CD4-positive, alpha-beta memory T cell (primary cell): ENCODE measurements around the gene BHLHE23. TPM values are rescaled to one million over a fixed set of nuclear protein-coding genes. Genes with fewer than 3 reads are reported as not detected.

ENCODE experiments used
- CTCF ChIA-PET: fragments of 350-600 bp; sonication (Branson Sonifier 250); formaldehyde crosslinking; loops from one replicate; lab custom pipeline; 2021; ENCODE audit warnings: inconsistent platforms; ENCODE audit not compliant: partially characterized antibody; lab: Charles Lee
- POLR2A ChIA-PET: fragments of 350-600 bp; sonication (Branson Sonifier 250); formaldehyde crosslinking; loops from one replicate; lab custom pipeline; 2021; ENCODE audit not compliant: partially characterized antibody; lab: Charles Lee
- DNase-seq, 5 donors: peaks; one replicate each; pipeline versions ENCODE4 v3.0.0 to v3.0.0-alpha.2; 2020 to 2022; ENCODE audit warnings: mixed read lengths in 1 of 5
- H3K27ac ChIP-seq: one replicate; pipeline ENCODE4 v1.7.0; 2013; ENCODE audit warnings: low read depth, low read length
- H3K27me3 ChIP-seq: 2 replicates; pipeline ENCODE4 v1.7.0; 2013; ENCODE audit warnings: mild to moderate bottlenecking, low read length, moderate library complexity; ENCODE audit not compliant: insufficient read depth
- H3K36me3 ChIP-seq: 2 replicates; pipeline ENCODE4 v1.7.0; 2013; ENCODE audit warnings: mild to moderate bottlenecking, low read length, moderate library complexity; ENCODE audit not compliant: insufficient read depth
- H3K4me1 ChIP-seq: 2 replicates; pipeline ENCODE4 v1.7.0; 2013; ENCODE audit warnings: mild to moderate bottlenecking, low read length, moderate library complexity; ENCODE audit not compliant: insufficient read depth
- H3K4me3 ChIP-seq, 2 donors: one replicate each; pipeline ENCODE4 v1.7.0; 2013; ENCODE audit warnings: low read length in 2 of 2, mild to moderate bottlenecking in 1 of 2
- H3K9me3 ChIP-seq, 2 donors: one replicate each; pipeline ENCODE4 v1.7.0; 2013; ENCODE audit warnings: low read length in 2 of 2, control low read depth in 1 of 2; ENCODE audit not compliant: control insufficient read depth in 1 of 2
- H3K27ac Mint-ChIP-seq, 7 donors: one replicate each; pipeline ENCODE4 v1.8.0; 2020 to 2021; ENCODE audit warnings: mixed read lengths in 7 of 7, mild to moderate bottlenecking in 6 of 7, inconsistent platforms in 3 of 7, moderate library complexity in 3 of 7
- H3K27me3 Mint-ChIP-seq, 2 donors: one replicate each; pipeline ENCODE4 v1.8.0; 2020 to 2021; ENCODE audit warnings: mixed read lengths in 2 of 2
- H3K36me3 Mint-ChIP-seq, 2 donors: one replicate each; pipeline ENCODE4 v1.8.0; 2020 to 2021; ENCODE audit warnings: mixed read lengths in 2 of 2, inconsistent platforms in 1 of 2, mild to moderate bottlenecking in 1 of 2
- H3K4me1 Mint-ChIP-seq, 4 donors: one replicate each; pipeline ENCODE4 v1.8.0; 2020 to 2021; ENCODE audit warnings: mixed read lengths in 4 of 4, mild to moderate bottlenecking in 1 of 4
- H3K4me3 Mint-ChIP-seq, 8 donors: one replicate each; pipeline ENCODE4 v1.8.0; 2020 to 2021; ENCODE audit warnings: mixed read lengths in 8 of 8, mild to moderate bottlenecking in 7 of 8, moderate library complexity in 6 of 8, inconsistent platforms in 3 of 8
- H3K9me3 Mint-ChIP-seq, 8 donors: one replicate each; pipeline ENCODE4 v1.8.0; 2020 to 2021; ENCODE audit warnings: mixed read lengths in 8 of 8, mild to moderate bottlenecking in 5 of 8, inconsistent platforms in 3 of 8, moderate library complexity in 1 of 8
- intact Hi-C: fragments of 100-400 bp; cut with micrococcal nuclease; formaldehyde crosslinking; loops from one replicate; pipeline ENCODE4 v1.15.1; 2023
- polyA plus RNA-seq, 2 donors: library from polyadenylated mRNA; unstranded; fragments of 300-500 nt; fragmentation: Illumina TruSeq; gene quantifications; one replicate each; pipeline ENCODE4 v1.2.3, GENCODE V29; 2021
- total RNA-seq, 2 experiments: library from RNA; stranded (reverse); gene quantifications; one replicate each; pipeline ENCODE4 v1.2.3, GENCODE V29; 2021

The BHLHE23 gene
- total and polyA plus RNA-seq, 4 experiments from 2014 or later: not detected

GRCh38 chr20:63047267-63047666 lies 40.5 kb upstream of the BHLHE23 start:
- Histone ChIP-seq H3K4me1 (no peaks in the 10 kb centered on the region), H3K4me3 (no peak overlapping the region), H3K27me3 (no peaks in the 10 kb centered on the region), H3K9me3 (no peaks in the 10 kb centered on the region), H3K27ac (no peak overlapping the region), H3K36me3 (no peaks in the 10 kb centered on the region)
- no peak for DNase-seq
- intact Hi-C loops: no loop called here
- peaks cover 0 to 3% (median 0%) of the 10 kb centered on the region in 8 donors for H3K9me3 Mint-ChIP-seq
- H3K27me3 Mint-ChIP-seq: peaks cover 8 to 11% of the 10 kb centered on the region in 2 donors
- ChIA-PET CTCF (no interaction called here), POLR2A (no interaction called here)
- H3K36me3 Mint-ChIP-seq: no peaks in the 10 kb centered on the region
- H3K4me1 Mint-ChIP-seq: no peaks in the 10 kb centered on the region
- H3K27ac Mint-ChIP-seq: no peak overlapping the region
- H3K4me3 Mint-ChIP-seq: no peak overlapping the region

GRCh38 chr20:63046841-63047240 lies 40.1 kb upstream of the BHLHE23 start:
- Histone ChIP-seq H3K27me3 (no peaks in the 10 kb centered on the region), H3K4me3 (no peak overlapping the region), H3K9me3 (no peaks in the 10 kb centered on the region), H3K36me3 (no peaks in the 10 kb centered on the region), H3K27ac (no peak overlapping the region), H3K4me1 (no peaks in the 10 kb centered on the region)
- intact Hi-C loops: no loop called here
- ChIA-PET POLR2A (no interaction called here), CTCF (no interaction called here)
- Mint-ChIP-seq H3K27me3 (peaks cover 11 to 12% of the 10 kb centered on the region in 2 donors), H3K4me1 (no peaks in the 10 kb centered on the region), H3K4me3 (no peak overlapping the region), H3K27ac (no peak overlapping the region), H3K36me3 (no peaks in the 10 kb centered on the region), H3K9me3 (peaks cover 0 to 3% (median 0%) of the 10 kb centered on the region in 8 donors)
- DNase-seq: no peak

- Mint-ChIP-seq H3K4me3 (no peak overlapping the region), H3K4me1 (no peaks in the 10 kb centered on the region), H3K27me3 (peaks cover 15 to 16% of the 10 kb centered on the region in 2 donors), H3K36me3 (no peaks in the 10 kb centered on the region), H3K27ac (no peak overlapping the region), H3K9me3 (peaks cover 0 to 3% (median 0%) of the 10 kb centered on the region in 8 donors)
- Histone ChIP-seq H3K9me3 (no peaks in the 10 kb centered on the region), H3K27me3 (no peaks in the 10 kb centered on the region), H3K27ac (no peak overlapping the region), H3K36me3 (no peaks in the 10 kb centered on the region), H3K4me1 (no peaks in the 10 kb centered on the region), H3K4me3 (no peak overlapping the region)
- CTCF ChIA-PET: no interaction called here
- POLR2A ChIA-PET: no interaction called here
- intact Hi-C loops: no loop called here
- no peak for DNase-seq
Observed at GRCh38 chr20:63045991-63046390, 39.2 kb upstream of the BHLHE23 start.

GRCh38 chr20:63045401-63045800 lies 38.6 kb upstream of the BHLHE23 start:
- Histone ChIP-seq H3K4me3 (no peak overlapping the region), H3K9me3 (no peaks in the 10 kb centered on the region), H3K36me3 (no peaks in the 10 kb centered on the region), H3K4me1 (no peaks in the 10 kb centered on the region), H3K27ac (no peak overlapping the region), H3K27me3 (no peaks in the 10 kb centered on the region)
- peaks cover 20 to 21% of the 10 kb centered on the region in 2 donors for H3K27me3 Mint-ChIP-seq
- H3K4me1 Mint-ChIP-seq: no peaks in the 10 kb centered on the region
- H3K4me3 Mint-ChIP-seq: no peak overlapping the region
- CTCF ChIA-PET: no interaction called here
- H3K36me3 Mint-ChIP-seq: no peaks in the 10 kb centered on the region
- no peak overlapping the region for H3K27ac Mint-ChIP-seq
- POLR2A ChIA-PET: no interaction called here
- no peak for DNase-seq
- peaks cover 0 to 3% (median 0%) of the 10 kb centered on the region in 8 donors for H3K9me3 Mint-ChIP-seq
- intact Hi-C loops: no loop called here

- Histone ChIP-seq H3K4me1 (no peaks in the 10 kb centered on the region), H3K4me3 (no peak overlapping the region), H3K9me3 (no peaks in the 10 kb centered on the region), H3K27ac (no peak overlapping the region), H3K36me3 (no peaks in the 10 kb centered on the region), H3K27me3 (no peaks in the 10 kb centered on the region)
- no peak overlapping the region for H3K4me3 Mint-ChIP-seq
- ChIA-PET POLR2A (no interaction called here), CTCF (no interaction called here)
- peaks cover 26 to 27% of the 10 kb centered on the region in 2 donors for H3K27me3 Mint-ChIP-seq
- H3K27ac Mint-ChIP-seq: no peak overlapping the region
- H3K36me3 Mint-ChIP-seq: no peaks in the 10 kb centered on the region
- H3K9me3 Mint-ChIP-seq: peaks cover 0 to 3% (median 0%) of the 10 kb centered on the region in 8 donors
- no peaks in the 10 kb centered on the region for H3K4me1 Mint-ChIP-seq
- no peak for DNase-seq
- intact Hi-C loops: no loop called here
Observed at GRCh38 chr20:63044605-63045004, 37.8 kb upstream of the BHLHE23 start.

- DNase-seq: no peak
- H3K4me1 Mint-ChIP-seq: peaks cover 0 to 1% (median 0%) of the 10 kb centered on the region in 4 donors
- no peaks in the 10 kb centered on the region for H3K36me3 ChIP-seq
- H3K4me3 ChIP-seq: no peak overlapping the region
- H3K27me3 ChIP-seq: no peaks in the 10 kb centered on the region
- H3K4me3 Mint-ChIP-seq: no peak overlapping the region
- H3K9me3 ChIP-seq: no peaks in the 10 kb centered on the region
- no peak overlapping the region for H3K27ac ChIP-seq
- peaks cover 0 to 3% (median 0%) of the 10 kb centered on the region in 8 donors for H3K9me3 Mint-ChIP-seq
- H3K27me3 Mint-ChIP-seq: peaks cover 29 to 30% of the 10 kb centered on the region in 2 donors
- CTCF ChIA-PET: no interaction called here
- POLR2A ChIA-PET: no interaction called here
- H3K4me1 ChIP-seq: no peaks in the 10 kb centered on the region
- H3K27ac Mint-ChIP-seq: no peak overlapping the region
- intact Hi-C loops: no loop called here
- no peaks in the 10 kb centered on the region for H3K36me3 Mint-ChIP-seq
Observed at GRCh38 chr20:63044204-63044600, 37.4 kb upstream of the BHLHE23 start.

GRCh38 chr20:63043348-63044203 lies 36.8 kb upstream of the BHLHE23 start:
- no peak overlapping the region for H3K4me3 ChIP-seq
- no peaks in the 10 kb centered on the region for H3K36me3 Mint-ChIP-seq
- H3K4me1 ChIP-seq: no peaks in the 10 kb centered on the region
- no peak for DNase-seq
- CTCF ChIA-PET: no interaction called here
- POLR2A ChIA-PET: no interaction called here
- intact Hi-C loops: no loop called here
- H3K27me3 ChIP-seq: no peaks in the 10 kb centered on the region
- no peak overlapping the region for H3K27ac Mint-ChIP-seq
- H3K27me3 Mint-ChIP-seq: peaks cover 29 to 30% of the 10 kb centered on the region in 2 donors
- no peaks in the 10 kb centered on the region for H3K9me3 ChIP-seq
- H3K27ac ChIP-seq: no peak overlapping the region
- no peaks in the 10 kb centered on the region for H3K36me3 ChIP-seq
- H3K9me3 Mint-ChIP-seq: peaks cover 0 to 3% (median 0%) of the 10 kb centered on the region in 8 donors
- H3K4me3 Mint-ChIP-seq: no peak overlapping the region
- H3K4me1 Mint-ChIP-seq: peaks cover 0 to 1% (median 0%) of the 10 kb centered on the region in 4 donors
